ENCODE results near the gene CEP192.
A peak's percentile ranks its signal among the peaks of the same experiment; 100 is the strongest.
"Not testable (repeated sequence)": the region's sequence is repeated elsewhere in the genome, so short reads cannot be mapped to it uniquely, and the experiment has no call there.

Gene CEP192

DNA sequence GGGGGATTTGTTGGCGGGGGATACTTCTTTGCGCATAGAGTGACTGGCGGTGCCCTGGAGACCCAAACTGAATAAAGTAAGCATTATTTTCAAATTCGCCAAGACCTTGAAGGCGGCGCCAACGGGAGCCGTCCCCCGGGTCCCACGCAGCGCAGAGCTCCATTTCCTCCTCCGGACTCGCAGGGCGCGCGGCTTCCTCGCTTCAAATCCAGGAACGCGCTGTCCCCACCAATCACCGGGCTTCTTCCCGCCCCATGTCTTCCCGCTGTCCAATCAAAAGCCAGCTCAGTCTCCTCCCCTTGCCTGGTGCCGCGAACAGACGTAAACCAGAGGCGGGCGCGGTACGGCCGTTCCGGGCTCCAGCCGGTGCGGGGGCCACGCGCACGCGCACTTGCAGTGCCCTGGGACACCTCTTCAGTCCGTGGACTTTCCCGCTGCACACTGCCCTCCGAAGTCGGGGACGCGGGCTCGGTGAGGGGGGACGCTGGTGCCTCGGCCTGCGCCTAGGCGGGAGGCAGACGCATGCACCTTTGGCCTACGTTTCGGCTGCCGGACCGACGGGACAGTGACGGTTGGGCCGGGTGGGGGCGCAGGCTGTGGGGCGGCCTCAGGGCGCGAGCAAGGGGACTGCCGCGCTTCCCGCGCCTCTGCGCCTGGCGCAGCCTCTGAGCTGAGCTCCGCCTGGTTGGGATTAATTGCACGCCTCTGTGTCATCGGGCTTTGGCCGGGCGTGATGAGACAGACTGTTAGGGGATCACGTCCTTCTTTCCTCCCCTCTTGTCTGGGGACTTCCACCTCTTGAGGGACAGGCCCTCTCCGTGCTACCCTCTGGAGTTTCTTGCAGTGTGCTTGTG lies at the start of gene CEP192:
CEP192 (plus strand) TSS at position 396 of the 854 bp plus-strand sequence. CDS start 8,063 bp downstream, outside the sequence.
- DNase-seq = peak; percentile 71

GRCh38 chr18:12943215-12943614 lies 47.9 kb upstream of the CEP192 start:
- DNase-seq = no peak

GRCh38 chr18:12944709-12945108 lies 46.5 kb upstream of the CEP192 start:
- no peak for DNase-seq

- no peak for DNase-seq
Measured at GRCh38 chr18:12946549-12947284, 44.4 kb upstream of the CEP192 start.

DNA sequence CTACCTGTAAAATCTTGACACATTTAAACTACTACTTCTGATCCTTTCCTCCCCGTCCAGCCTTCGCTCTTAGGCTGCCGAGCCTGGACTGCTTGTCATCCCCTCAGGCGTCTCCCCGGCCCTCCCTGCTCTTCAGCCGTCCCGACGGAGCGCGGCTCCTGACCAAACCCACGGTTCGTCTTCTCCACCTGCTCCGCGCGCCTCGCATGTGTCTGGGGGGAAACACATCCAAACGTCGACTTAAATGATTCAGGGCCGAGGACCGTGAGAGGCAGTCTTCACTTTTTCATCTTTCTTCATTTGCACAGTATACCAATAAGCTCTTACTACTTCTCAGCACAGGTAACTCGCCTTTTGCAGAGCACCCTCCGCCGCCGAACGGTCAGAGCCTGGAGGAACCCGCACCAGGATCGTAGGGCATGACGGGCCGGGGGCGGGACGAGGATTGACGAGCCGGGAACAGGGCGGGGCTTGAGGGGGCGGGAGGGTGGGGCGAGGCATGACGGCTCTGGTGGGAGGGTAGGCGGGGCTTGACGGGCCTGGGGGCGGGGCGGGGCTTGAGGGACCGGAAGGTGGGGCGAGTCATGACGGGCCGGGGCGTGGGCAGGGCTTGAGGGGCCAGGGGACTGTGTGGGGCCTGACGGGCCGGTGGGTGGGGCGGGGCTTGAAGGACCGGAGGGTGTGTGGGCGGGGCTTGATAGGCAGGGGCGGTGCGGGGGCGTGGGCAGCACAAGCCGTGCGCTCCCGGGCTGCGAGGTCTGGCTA lies 43.7 kb upstream of the CEP192 start, which contains the start of gene SEH1L:
SEH1L (plus strand) TSS at position 727 of the 765 bp plus-strand sequence. CDS start 111 bp downstream, outside the sequence.
- DNase-seq = peak; percentile 89

DNA sequence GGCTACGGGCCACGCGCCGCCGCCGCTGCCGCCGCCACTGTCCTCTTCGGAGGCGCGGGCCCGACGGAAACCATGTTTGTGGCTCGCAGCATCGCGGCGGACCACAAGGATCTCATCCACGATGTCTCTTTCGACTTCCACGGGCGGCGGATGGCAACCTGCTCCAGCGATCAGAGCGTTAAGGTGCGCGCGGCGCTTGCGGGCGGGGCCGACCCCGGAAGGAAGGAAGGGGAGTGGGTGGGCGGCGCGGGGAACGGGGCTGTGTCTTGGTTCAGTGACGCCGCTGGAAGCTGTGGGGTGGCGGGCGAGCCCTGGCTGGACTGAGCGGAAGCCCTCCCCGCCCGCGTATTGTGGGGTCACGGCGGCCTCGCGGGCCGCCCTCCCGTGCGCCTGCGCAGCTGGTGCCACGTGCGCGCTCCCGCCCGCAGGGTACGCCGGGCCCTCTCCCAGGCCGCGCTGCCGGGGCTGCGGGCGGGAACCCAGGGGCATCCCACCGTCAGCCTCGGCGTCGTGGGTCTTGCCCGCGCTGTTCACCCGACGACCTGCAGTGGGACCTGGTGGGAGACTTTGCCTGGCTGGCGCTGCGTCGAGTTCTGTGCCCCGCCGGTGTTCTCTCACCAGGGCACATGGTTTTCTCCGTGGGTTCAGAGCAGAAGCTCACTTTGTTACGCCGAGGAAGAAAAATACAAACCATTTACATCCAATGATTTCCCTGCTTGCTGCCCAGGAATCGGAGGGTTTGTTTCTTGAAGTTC lies 42.9 kb upstream of the CEP192 start:
- peak; percentile 44 for DNase-seq

DNA sequence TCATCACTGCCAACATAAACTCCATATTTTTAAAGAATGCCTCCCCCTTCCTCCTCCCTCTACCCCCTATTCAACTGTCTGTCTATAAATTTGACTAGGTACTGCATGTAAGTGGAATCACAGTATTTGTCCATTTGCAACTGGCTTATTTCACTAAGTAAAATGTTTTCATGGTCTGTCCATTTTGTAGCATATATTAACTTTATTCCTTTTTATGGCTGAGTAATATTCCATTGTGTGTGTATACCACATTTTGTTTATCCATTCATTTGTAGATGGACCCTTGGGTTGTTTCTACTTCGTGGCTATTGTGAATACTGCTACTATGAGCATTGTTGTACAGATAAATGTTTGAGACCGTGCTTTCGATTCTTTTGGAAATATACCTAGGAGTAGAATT lies 32.7 kb upstream of the CEP192 start:
- DNase-seq = no peak

- no peak for DNase-seq
Measured at GRCh38 chr18:12960395-12960794, 30.8 kb upstream of the CEP192 start.

DNA sequence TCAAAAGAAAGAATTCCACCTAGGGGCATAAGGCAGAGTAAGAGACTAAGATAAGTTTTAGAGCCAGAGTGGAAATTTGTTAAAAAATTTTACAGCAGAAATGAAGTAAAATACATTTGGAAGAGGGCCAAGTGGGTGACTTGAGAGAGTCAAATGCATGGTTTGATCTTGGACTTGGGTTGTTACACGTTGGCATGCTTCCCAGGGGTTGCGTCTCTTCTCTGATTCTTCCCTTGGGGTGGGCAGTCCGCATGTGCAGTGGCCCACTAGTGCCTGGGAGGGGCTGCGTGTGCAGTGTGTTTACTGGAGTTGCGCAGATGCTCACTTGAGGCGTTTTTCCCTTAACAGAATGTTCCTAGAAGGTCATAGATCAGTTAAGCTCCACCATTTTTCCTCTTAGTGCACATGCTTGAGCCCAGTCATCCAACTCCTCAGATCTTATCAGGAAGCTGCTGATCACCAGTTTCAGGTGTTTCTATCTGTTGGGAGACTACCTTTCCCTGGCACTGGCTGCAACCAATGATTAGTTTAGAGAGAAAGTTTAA lies 30.2 kb upstream of the CEP192 start:
- DNase-seq = no peak

DNA sequence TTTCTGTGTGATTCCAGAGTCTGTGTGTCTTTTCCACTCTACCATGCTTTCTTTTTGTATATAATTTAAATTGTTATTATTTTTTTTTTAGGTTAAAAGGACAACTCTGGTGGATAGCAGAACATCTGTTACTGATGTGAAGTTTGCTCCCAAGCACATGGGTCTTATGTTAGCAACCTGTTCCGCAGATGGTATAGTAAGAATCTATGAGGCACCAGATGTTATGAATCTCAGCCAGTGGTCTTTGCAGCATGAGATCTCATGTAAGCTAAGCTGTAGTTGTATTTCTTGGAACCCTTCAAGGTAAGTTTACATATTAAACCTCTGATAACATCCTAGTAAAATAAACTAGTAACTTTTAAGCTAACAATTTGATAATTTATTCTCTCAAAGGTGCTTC lies 28.1 kb upstream of the CEP192 start:
- no peak for DNase-seq

GRCh38 chr18:12968115-12968514 lies 23.0 kb upstream of the CEP192 start:
- no peak for DNase-seq

DNA sequence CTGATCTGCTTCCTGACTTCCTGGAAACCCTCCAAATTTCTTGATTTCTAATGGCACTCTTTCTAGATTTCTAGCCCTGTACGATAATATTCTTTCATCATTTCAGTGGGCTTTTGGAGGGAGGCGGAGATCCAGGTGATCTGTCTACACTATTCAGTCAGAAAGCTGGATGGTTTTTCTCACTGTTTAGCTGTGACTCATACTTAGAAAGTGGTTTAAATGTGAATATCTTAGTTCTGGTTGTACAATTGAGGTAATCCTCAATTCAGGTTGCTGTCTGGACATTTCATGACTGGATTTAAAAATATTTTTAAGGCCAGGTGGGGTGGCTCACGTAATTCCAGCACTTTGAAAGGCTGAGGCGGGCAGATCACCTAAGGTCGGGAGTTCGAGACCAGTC lies 22.5 kb upstream of the CEP192 start:
- no peak for DNase-seq

- no peak for DNase-seq
Measured at GRCh38 chr18:12973562-12974213, 17.5 kb upstream of the CEP192 start.

DNA sequence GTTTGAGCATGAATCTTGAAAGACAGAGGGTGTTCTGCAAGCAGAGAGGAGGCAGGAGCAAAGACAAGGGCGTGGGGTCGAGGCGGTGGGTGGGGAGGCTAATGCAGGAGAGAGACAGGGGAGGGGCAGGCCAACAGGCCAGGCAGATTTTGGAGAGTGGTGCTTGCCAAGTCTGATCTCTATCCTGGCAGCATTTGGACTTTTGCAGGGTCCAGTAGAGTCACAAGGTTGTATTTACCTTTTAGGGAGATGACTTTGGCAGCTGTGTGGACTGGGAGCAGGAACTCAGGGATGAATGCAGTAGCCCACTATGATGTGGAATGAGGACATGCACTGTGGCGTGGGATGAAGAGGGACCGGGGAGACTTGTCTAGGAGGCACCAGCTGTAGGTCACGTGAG lies 15.7 kb upstream of the CEP192 start:
- DNase-seq = no peak

DNA sequence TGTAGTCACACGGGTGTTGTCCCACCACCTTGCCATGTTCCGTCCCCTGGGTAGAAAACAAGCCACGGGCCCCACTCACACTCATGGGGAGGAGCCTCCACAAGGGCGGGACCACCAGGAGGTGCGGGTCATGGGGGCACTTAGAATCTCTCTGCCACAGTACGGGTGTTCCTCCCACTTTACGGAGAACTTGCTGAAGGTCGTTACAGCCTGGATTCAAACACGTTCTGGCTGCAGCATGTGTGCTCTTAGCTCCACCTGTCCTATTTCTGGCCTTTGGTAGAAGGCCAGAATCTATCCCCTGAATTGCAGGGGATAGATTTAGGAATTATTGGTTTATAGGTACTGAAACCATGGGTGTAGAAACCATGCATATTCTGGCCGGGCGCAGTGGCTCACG lies 14.9 kb upstream of the CEP192 start:
- DNase-seq = no peak

GRCh38 chr18:12980065-12980464 lies 11.1 kb upstream of the CEP192 start:
- DNase-seq = not testable (repeated sequence)

DNA sequence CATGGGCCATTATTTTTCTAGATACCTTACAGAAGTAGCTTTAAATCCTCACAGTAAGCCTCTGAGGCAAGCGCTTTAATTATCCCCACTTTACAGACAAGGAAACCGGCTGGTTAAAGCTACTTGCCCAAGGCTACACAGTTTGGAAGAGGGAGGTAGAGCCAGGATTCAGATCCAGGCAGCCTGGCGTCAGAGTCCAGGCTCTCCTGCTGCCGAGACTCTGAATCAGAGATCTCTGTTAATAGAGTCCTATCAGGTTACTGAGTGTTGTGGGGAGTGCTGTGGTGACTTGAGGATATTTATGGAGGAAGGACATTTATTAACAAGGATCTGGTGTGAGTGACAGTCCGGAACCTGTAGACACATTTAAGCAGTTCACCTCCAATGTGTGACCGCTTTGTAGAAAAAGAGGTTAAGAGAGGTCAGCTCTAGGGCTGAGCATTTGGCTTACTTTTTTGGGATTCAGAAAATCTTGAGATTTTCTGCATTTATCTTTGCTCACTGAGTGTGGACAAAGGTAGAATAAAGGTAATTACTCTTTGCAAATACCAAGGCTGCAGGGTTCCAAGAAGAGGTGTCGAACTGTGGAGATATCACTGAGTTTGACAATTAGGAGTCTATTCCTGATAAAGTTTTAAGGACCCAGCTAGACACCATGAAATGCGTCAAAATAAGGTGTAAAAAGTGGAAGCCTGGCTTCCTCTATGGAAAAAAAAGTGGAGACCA lies 1.6 kb upstream of the CEP192 start:
- DNase-seq = no peak

DNA sequence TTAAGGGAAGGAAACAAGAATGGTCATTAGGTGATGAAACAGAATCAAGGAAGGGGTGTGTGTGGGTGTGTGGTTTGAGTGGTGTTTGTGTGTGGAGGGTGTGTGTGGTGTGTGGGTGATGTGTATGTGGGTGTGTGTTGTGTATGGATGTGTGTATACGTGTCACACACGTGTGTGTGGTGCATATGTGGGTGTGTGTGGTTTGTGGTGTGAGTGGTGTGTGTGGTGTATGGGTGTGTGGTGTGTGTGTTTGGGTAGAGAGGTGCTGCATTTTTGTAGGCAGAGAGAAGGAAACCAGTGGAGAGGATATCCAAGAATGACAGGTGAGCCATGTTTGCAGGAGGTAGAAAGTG lies 1.1 kb upstream of the CEP192 start:
- DNase-seq = no peak

DNA sequence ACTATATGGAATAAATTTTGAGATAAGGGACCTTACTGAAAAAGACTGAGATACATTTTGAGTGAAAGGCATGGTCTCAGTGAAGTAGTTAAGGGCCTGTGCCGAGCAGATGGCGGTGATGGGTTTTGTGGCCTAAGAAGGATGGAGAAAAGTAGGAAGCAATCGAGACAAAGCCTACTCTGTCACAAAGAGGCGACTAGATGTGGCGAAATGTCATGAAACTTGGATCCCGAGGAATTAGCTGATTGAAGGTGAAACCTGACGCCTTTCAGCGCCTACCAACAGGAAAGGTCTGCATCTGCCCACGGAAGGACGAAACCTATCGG lies 558 bp upstream of the CEP192 start:
- peak; percentile 38 for DNase-seq

DNA sequence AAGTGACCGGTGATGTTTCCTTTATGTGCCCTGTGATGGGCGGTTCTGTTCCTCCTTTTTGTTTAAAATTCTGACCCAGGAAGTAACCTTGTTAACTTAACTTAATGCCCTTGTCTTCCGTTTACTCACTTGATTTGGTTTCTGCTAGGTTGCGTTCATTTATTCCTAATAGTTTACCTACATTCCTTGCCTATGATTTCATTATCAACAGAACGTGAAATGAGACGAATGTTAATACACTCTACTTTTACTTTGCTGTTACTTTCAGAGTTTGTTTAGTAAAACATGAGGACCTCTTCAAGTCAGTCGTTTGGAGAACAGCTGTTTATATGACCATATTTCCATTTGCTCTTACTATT lies 638 bp downstream of the CEP192 start:
- DNase-seq = no peak

DNA sequence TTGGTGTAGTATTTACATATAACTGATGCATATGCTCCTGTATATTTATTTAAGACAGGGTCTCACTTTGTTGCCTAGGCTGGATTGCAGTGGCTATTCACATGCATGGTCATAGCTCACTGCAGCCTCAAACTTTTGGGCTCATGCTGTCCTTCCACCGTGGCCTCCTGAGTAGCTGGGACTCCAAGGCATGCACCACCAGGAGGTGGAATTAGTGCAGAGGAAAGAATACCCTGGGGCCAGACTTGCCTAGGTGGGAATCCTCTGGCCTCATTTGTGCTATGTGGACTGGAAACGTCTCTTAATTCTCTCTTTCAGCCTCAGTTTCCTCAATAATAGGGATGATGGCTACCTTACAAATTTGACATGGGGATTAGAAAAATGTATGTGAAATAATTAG lies 2.3 kb downstream of the CEP192 start:
- DNase-seq = no peak
